IMR-90 (cell line): ENCODE results near the gene TBX4. TPM values are rescaled to one million over a fixed set of nuclear protein-coding genes. Genes with fewer than 3 reads are reported as not detected.
A peak's percentile ranks its signal among the peaks of the same experiment; 100 is the strongest.

Source experiments
- ATAC-seq: fragments of 200-7000 bp; cut with Tn5 transposase; 2 replicates; pipeline ENCODE4 v1.9.1; 2020; ENCODE audit warnings: low read depth, mild to moderate bottlenecking, moderate library complexity
- BruUV-seq: library from RNA; stranded (reverse); fragments of 400-500 nt; replicated peaks from 2 replicates; lab custom pipeline; 2021; lab: Mats Ljungman, UMichigan
- CTCF ChIA-PET: fragments of 300-600 bp; formaldehyde crosslinking; extraction: SDS; loops from one replicate; lab custom pipeline; 2021; ENCODE audit warnings: antibody characterized with exemption; lab: Yijun Ruan, JAX
- POLR2A ChIA-PET: fragments of 300-600 bp; sonication (Branson Sonifier 250); formaldehyde crosslinking; loops from one replicate; lab custom pipeline; 2022; ENCODE audit warnings: antibody characterized with exemption; ENCODE audit not compliant: unreplicated experiment; lab: Charles Lee
- DNase-seq: peaks from one replicate; pipeline ENCODE4 v3.0.0; 2013
- H2AFZ ChIP-seq: replicated peaks from 2 replicates; pipeline ENCODE3; 2013; ENCODE audit warnings: low read length, mild to moderate bottlenecking; ENCODE audit not compliant: poor library complexity
- H2AK5ac ChIP-seq: 2 replicates; pipeline ENCODE4 v1.6.1; 2013; ENCODE audit warnings: low read depth, low read length, inconsistent platforms
- H2AK9ac ChIP-seq: replicated peaks from 2 replicates; pipeline ENCODE3; 2013; ENCODE audit warnings: mild to moderate bottlenecking, low read depth, low read length, moderate library complexity; ENCODE audit not compliant: poor library complexity
- H2BK120ac ChIP-seq: 2 replicates; pipeline ENCODE4 v1.6.1; 2013; ENCODE audit warnings: low read depth, low read length, inconsistent platforms
- H2BK15ac ChIP-seq: 3 replicates; pipeline ENCODE4 v1.6.1; 2013; ENCODE audit warnings: low read depth, low read length, inconsistent platforms
- H2BK20ac ChIP-seq: 2 replicates; pipeline ENCODE4 v1.6.1; 2013; ENCODE audit warnings: low read depth, mild to moderate bottlenecking, inconsistent platforms, low read length, moderate library complexity
- H2BK5ac ChIP-seq: 2 replicates; pipeline ENCODE4 v1.6.1; 2013; ENCODE audit warnings: mild to moderate bottlenecking, low read depth, low read length, inconsistent platforms; ENCODE audit not compliant: poor library complexity, severe bottlenecking
- H3K14ac ChIP-seq: replicated peaks from 2 replicates; pipeline ENCODE4 v1.6.1; 2013; ENCODE audit warnings: low read depth, low read length, inconsistent platforms
- H3K18ac ChIP-seq: 2 replicates; pipeline ENCODE4 v1.6.1; 2013; ENCODE audit warnings: low read depth, low read length, control low read depth
- H3K23ac ChIP-seq: 2 replicates; pipeline ENCODE4 v1.6.1; 2013; ENCODE audit warnings: low read depth, low read length, inconsistent platforms
- H3K27ac ChIP-seq: 2 replicates; pipeline ENCODE4 v1.5.1; 2013; ENCODE audit warnings: mild to moderate bottlenecking, control low read depth, low read length; ENCODE audit not compliant: insufficient read depth
- H3K27me3 ChIP-seq: 2 replicates; pipeline ENCODE4 v1.6.1; 2013; ENCODE audit warnings: low read length; ENCODE audit not compliant: control insufficient read depth, insufficient read depth
- H3K36me3 ChIP-seq: 2 replicates; pipeline ENCODE4 v1.6.1; 2013; ENCODE audit warnings: low read length, mixed read lengths; ENCODE audit not compliant: control insufficient read depth, insufficient read depth
- H3K4ac ChIP-seq: 2 replicates; pipeline ENCODE4 v1.6.1; 2013; ENCODE audit warnings: low read depth, low read length, inconsistent platforms
- H3K4me1 ChIP-seq: 2 replicates; pipeline ENCODE4 v1.6.1; 2013; ENCODE audit warnings: low read length, mixed read lengths; ENCODE audit not compliant: control insufficient read depth, insufficient read depth
- H3K4me2 ChIP-seq: 2 replicates; pipeline ENCODE4 v1.6.1; 2013; ENCODE audit warnings: low read depth, mild to moderate bottlenecking, control low read depth, low read length, moderate library complexity
- H3K4me3 ChIP-seq: 2 replicates; pipeline ENCODE4 v1.5.1; 2013; ENCODE audit warnings: low read depth, mild to moderate bottlenecking, control low read depth, low read length, moderate library complexity; ENCODE audit not compliant: insufficient read depth
- H3K56ac ChIP-seq: 2 replicates; pipeline ENCODE4 v1.6.1; 2013; ENCODE audit warnings: low read length, inconsistent platforms; ENCODE audit not compliant: insufficient read depth; ENCODE audit errors: extremely low read depth
- H3K79me1 ChIP-seq, 2 experiments: 2 replicates each; pipeline ENCODE4 v1.6.1; 2013; ENCODE audit warnings: low read length in 2 of 2, inconsistent platforms in 1 of 2, low read depth in 1 of 2
- H3K9ac ChIP-seq: 2 replicates; pipeline ENCODE4 v1.6.1; 2013; ENCODE audit warnings: low read depth, low read length, control low read depth
- H3K9me1 ChIP-seq: 2 replicates; pipeline ENCODE4 v1.6.1; 2013; ENCODE audit warnings: low read length, inconsistent platforms; ENCODE audit not compliant: insufficient read depth
- H3K9me3 ChIP-seq: 2 replicates; pipeline ENCODE4 v1.6.1; 2013; ENCODE audit warnings: low read length; ENCODE audit not compliant: control insufficient read depth, insufficient read depth
- H4K20me1 ChIP-seq: 2 replicates; pipeline ENCODE4 v1.6.1; 2013; ENCODE audit warnings: low read length, inconsistent platforms; ENCODE audit not compliant: insufficient read depth
- H4K5ac ChIP-seq: 2 replicates; pipeline ENCODE4 v1.6.1; 2013; ENCODE audit warnings: mild to moderate bottlenecking, low read depth, low read length, control low read depth
- H4K8ac ChIP-seq, 2 experiments: 2 replicates each; pipeline ENCODE4 v1.6.1; 2013; ENCODE audit warnings: low read depth in 2 of 2, low read length in 2 of 2, control low read depth in 1 of 2, inconsistent platforms in 1 of 2
- H4K91ac ChIP-seq: 2 replicates; pipeline ENCODE4 v1.6.1; 2013; ENCODE audit warnings: low read depth, low read length, inconsistent platforms; ENCODE audit not compliant: insufficient read depth
- CEBPB ChIP-seq: IDR thresholded peaks from 2 replicates; pipeline ENCODE4 v1.6.1; 2012; ENCODE audit warnings: low read depth, low read length, improper control_type of control experiment
- MAZ ChIP-seq: IDR thresholded peaks from 2 replicates; pipeline ENCODE4 v1.6.1; 2012; ENCODE audit warnings: low read depth, mild to moderate bottlenecking, low read length, improper control_type of control experiment, moderate library complexity, borderline replicate concordance
- POLR2A ChIP-seq: IDR thresholded peaks from 2 replicates; pipeline ENCODE4 v1.6.1; 2012; ENCODE audit warnings: mild to moderate bottlenecking, low read depth, low read length
- RCOR1 ChIP-seq: IDR thresholded peaks from 2 replicates; pipeline ENCODE4 v1.6.1; 2012; ENCODE audit warnings: mild to moderate bottlenecking, low read length, improper control_type of control experiment; ENCODE audit not compliant: insufficient replicate concordance
- RFX5 ChIP-seq: IDR thresholded peaks from 2 replicates; pipeline ENCODE4 v1.8.0; 2012; ENCODE audit warnings: low read depth, mild to moderate bottlenecking, low read length, moderate library complexity
- WGBS, 2 experiments: methylation state at CpG; one replicate each; pipeline versions ENCODE4 v1.1.5 to v1.1.7; 2013; ENCODE audit warnings: missing lambda C conversion rate in 2 of 2; ENCODE audit not compliant: insufficient read length in 1 of 2; ENCODE audit errors: extremely low coverage in 2 of 2; 5-methylcytosine and 5-hydroxymethylcytosine counted together
- dilution Hi-C: fragments of 300-500 bp; cut with HindIII; formaldehyde crosslinking; loops from one replicate; pipeline ENCODE4 v1.14.3; 2018; ENCODE audit warnings: low sequenced_read_pairs; ENCODE audit not compliant: unreplicated experiment
- in situ Hi-C: fragments of 300-500 bp; cut with MboI; formaldehyde crosslinking; loops from 3 replicates; pipeline ENCODE4 v1.14.3; 2019; ENCODE audit warnings: low sequenced_read_pairs, inconsistent platforms, mixed read lengths
- intact Hi-C: fragments of 100-400 bp; cut with micrococcal nuclease; formaldehyde crosslinking; loops from 2 replicates; pipeline ENCODE4 v1.10.0; 2022
- polyA plus RNA-seq, 3 experiments: library from polyadenylated mRNA; depleted of rRNA; stranded (reverse); fragments of >200 nt; gene quantifications; 2 replicates each; pipeline ENCODE4 v1.2.3, GENCODE V29; 2012; ENCODE audit warnings: low replicate concordance in 1 of 3
- total RNA-seq: library from RNA; depleted of rRNA; stranded (reverse); fragments of >200 nt; gene quantifications from 2 replicates; pipeline ENCODE4 v1.2.3, GENCODE V29; 2012

The TBX4 gene
- total and polyA plus RNA-seq, 2 of the 4 experiments (the other 2 are of a cell fraction) = 0.05 TPM; not detected in 1

GRCh38 chr17:61406537-61406845 lies 45.7 kb upstream of the TBX4 start:
- Histone ChIP-seq H2AK9ac (peak overlapping the region; percentile 93), H3K4ac (peak overlapping the region; percentile 91), H4K8ac (peak overlapping the region; percentile 45 to 81), H3K27me3 (no peaks in the 10 kb centered on the region), H4K91ac (peak overlapping the region; percentile 79), H2BK120ac (peak overlapping the region; percentile 69), H3K23ac (peak overlapping the region; percentile 99), H3K4me1 (peaks cover 35% of the 10 kb centered on the region), H3K27ac (peak overlapping the region; percentile 100), H2AFZ (no peak overlapping the region), H3K9me3 (no peaks in the 10 kb centered on the region), H3K14ac (peak overlapping the region; percentile 88), H3K4me3 (peak overlapping the region; percentile 98), H3K36me3 (peaks cover 73% of the 10 kb centered on the region), H3K79me1 (peaks cover 0 to 9% of the 10 kb centered on the region in 2 experiments; a peak in 2 of 4 replicates), H3K9me1 (no peaks in the 10 kb centered on the region), H3K56ac (peak overlapping the region; percentile 78; the same call in 1 of the 2 replicates), H2AK5ac (peak overlapping the region; percentile 68), H4K20me1 (peaks cover 60% of the 10 kb centered on the region), H3K9ac (peak overlapping the region; percentile 100), H4K5ac (peak overlapping the region; percentile 93), H2BK5ac (peak overlapping the region; percentile 91), H2BK15ac (peak overlapping the region; percentile 78; the same call in 1 of the 3 replicates), H2BK20ac (peak overlapping the region; percentile 22; the same call in 1 of the 2 replicates), H3K18ac (peak overlapping the region; percentile 87), H3K4me2 (peak overlapping the region; percentile 83)
- ChIA-PET POLR2A (interaction anchor here (0.6 to 1.2 kb wide), 3 partner anchors 9 to 405 kb away, joined by 3 to 6 read pairs (median 6); no protein-coding TSS in a partner anchor), CTCF (interaction anchor here (0.8 kb wide), 1 partner anchor 144 kb away, joined by 7 read pairs; no protein-coding TSS in a partner anchor)
- ATAC-seq (no peak), DNase-seq (no peak)
- no TSS peak for BruUV-seq
- in situ Hi-C loops (loop anchor here (5.0 kb wide), 1 partner anchor 684 kb away; no protein-coding TSS in a partner anchor), dilution Hi-C loops (no loop called here), intact Hi-C loops (no loop called here)
- WGBS, 2 experiments = no CpG with 5 or more reads among the region's 1 CpG
- TF ChIP-seq MAZ = no peak
- no peak for TF ChIP-seq RCOR1
- no peak for TF ChIP-seq POLR2A
- no peak for TF ChIP-seq CEBPB
- TF ChIP-seq RFX5 = no peak
